Type B pancreatic cell (in vitro differentiated cells): ENCODE measurements around the gene MTR. TPM values are rescaled to one million over a fixed set of nuclear protein-coding genes. Genes with fewer than 3 reads are reported as not detected.
"Not testable (repeated sequence)": the region's sequence is repeated elsewhere in the genome, so short reads cannot be mapped to it uniquely, and the experiment has no call there.

Experiments used
- DNase-seq: peaks from one replicate; pipeline ENCODE4 v3.0.0; 2021; ENCODE audit warnings: mixed read lengths; ENCODE audit not compliant: unreplicated experiment; ENCODE audit errors: extremely low spot score
- H3K27ac Mint-ChIP-seq: 2 replicates; pipeline ENCODE4 v1.8.0; 2021; ENCODE audit warnings: mild to moderate bottlenecking, mixed read lengths
- H3K27me3 Mint-ChIP-seq: 2 replicates; pipeline ENCODE4 v1.8.0; 2021; ENCODE audit warnings: mixed read lengths
- H3K36me3 Mint-ChIP-seq: 2 replicates; pipeline ENCODE4 v1.8.0; 2021; ENCODE audit warnings: mixed read lengths
- H3K4me1 Mint-ChIP-seq: one replicate; pipeline ENCODE4 v1.8.0; 2021; ENCODE audit warnings: mixed read lengths; ENCODE audit not compliant: unreplicated experiment
- H3K4me3 Mint-ChIP-seq: 2 replicates; pipeline ENCODE4 v1.8.0; 2021; ENCODE audit warnings: mild to moderate bottlenecking, mixed read lengths
- H3K9me3 Mint-ChIP-seq: 2 replicates; pipeline ENCODE4 v1.8.0; 2021; ENCODE audit warnings: mixed read lengths
- total RNA-seq: library from RNA; stranded (reverse); gene quantifications from 2 replicates; pipeline ENCODE4 v1.2.1, GENCODE V29; 2021; ENCODE audit warnings: low replicate concordance
- TF ChIP-seq, protein P1 (sequence below): fragments of 200-600 bp; sonication (generic); conservative IDR thresholded peaks from 2 replicates; pipeline ENCODE4 v1.5.0; 2021; ENCODE audit warnings: antibody characterized with exemption, mild to moderate bottlenecking

MTR gene
- total RNA-seq, 1 donor from 2014 or later: 44.1 TPM

DNA sequence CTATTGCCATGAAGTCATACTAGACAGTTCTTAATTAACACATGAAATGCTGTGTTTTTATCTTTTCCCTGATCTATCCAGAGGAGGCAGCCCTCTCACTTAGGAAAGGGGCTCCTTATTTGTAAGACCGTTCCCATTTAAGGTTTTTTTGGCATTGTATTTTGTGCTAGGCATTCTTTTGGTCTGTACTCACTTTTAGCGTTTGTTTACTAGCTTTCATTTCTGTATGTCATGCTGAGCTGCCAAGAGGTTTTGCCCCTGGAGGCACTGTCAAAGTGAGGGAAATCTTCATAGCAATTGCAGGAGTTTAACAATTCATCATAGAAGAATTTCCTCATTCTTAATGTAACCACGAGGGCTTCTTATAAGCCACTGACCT is 59.5 kb downstream of the MTR start:
- no peak for DNase-seq
- Mint-ChIP-seq H3K36me3 (peaks cover 54% of the 10 kb centered on the region), H3K27ac (peak overlapping the region; percentile 11), H3K4me3 (peak overlapping the region; percentile 23), H3K9me3 (peaks cover 4% of the 10 kb centered on the region), H3K4me1 (peaks cover 5% of the 10 kb centered on the region), H3K27me3 (no peaks in the 10 kb centered on the region)
- TF ChIP-seq, protein P1, sequence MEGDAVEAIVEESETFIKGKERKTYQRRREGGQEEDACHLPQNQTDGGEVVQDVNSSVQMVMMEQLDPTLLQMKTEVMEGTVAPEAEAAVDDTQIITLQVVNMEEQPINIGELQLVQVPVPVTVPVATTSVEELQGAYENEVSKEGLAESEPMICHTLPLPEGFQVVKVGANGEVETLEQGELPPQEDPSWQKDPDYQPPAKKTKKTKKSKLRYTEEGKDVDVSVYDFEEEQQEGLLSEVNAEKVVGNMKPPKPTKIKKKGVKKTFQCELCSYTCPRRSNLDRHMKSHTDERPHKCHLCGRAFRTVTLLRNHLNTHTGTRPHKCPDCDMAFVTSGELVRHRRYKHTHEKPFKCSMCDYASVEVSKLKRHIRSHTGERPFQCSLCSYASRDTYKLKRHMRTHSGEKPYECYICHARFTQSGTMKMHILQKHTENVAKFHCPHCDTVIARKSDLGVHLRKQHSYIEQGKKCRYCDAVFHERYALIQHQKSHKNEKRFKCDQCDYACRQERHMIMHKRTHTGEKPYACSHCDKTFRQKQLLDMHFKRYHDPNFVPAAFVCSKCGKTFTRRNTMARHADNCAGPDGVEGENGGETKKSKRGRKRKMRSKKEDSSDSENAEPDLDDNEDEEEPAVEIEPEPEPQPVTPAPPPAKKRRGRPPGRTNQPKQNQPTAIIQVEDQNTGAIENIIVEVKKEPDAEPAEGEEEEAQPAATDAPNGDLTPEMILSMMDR: no peak

DNA sequence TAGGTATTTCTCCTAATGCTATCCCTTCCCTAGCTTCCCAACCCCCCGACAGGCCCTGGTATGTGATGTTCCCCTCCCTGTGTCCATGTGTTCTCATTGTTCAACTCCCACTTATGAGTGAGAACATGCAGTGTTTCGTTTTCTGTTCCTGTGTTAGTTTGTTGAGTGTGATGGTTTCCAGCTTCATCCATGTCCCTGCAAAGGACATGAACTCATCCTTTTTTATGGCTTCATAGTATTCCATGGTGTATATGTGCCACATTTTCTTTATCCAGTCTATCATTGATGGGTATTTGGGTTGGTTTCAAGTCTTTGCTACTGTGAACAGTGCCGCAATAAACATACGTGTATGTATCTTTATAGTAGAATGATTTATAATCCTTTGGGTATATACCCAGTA is 61.6 kb downstream of the MTR start:
- H3K4me1 Mint-ChIP-seq, H3K4me3 Mint-ChIP-seq, DNase-seq, H3K9me3 Mint-ChIP-seq, H3K27ac Mint-ChIP-seq, H3K27me3 Mint-ChIP-seq: not testable (repeated sequence)
- H3K36me3 Mint-ChIP-seq: peaks cover 48% of the 10 kb centered on the region

DNA sequence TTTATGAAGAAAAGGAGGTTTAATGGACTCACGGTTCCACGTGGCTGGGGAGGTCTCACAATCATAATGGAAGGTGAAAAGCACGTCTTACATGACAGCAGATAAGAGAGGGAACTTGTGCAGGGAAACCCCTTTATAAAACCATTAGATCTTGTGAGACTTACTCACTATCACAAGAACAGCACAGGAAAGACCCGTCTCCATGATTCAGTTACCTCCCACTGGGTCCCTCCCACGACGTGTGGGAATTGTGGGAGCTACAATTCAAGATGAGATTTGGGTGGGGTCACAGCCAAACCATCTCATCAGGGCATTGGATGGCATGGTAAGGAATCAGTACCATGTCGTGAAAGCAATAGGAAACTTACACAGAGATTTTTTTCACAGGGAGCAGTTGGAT is 63.1 kb downstream of the MTR start:
- Mint-ChIP-seq H3K9me3 (peaks cover 4% of the 10 kb centered on the region), H3K27me3 (no peaks in the 10 kb centered on the region), H3K27ac (no peak overlapping the region), H3K4me1 (peaks cover 5% of the 10 kb centered on the region), H3K4me3 (no peak overlapping the region), H3K36me3 (peaks cover 56% of the 10 kb centered on the region)
- TF ChIP-seq, protein P1: no peak
- DNase-seq: no peak

DNA sequence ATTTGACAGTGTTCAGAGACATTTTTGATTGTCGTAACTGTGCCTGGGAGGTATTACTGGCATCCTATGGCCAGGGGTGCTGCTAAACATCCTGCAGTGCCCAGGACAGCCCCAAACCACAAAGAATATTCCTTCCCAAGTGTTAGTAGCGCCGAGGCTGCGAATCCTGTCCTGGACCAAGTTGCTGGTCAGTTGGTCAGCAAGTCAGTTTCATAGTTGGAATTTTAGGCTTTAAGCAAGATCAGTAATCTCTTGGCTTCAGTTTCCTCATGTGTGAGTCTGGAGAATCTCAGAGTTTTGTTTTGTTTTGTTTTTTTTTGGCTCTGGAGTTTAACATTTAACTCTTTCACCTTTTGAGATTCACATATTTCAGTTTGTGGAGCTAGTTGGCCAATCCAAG is 65.0 kb downstream of the MTR start:
- H3K4me1 Mint-ChIP-seq: no peaks in the 10 kb centered on the region
- no peaks in the 10 kb centered on the region for H3K27me3 Mint-ChIP-seq
- TF ChIP-seq, protein P1: no peak
- DNase-seq: no peak
- H3K9me3 Mint-ChIP-seq: no peaks in the 10 kb centered on the region
- peaks cover 49% of the 10 kb centered on the region for H3K36me3 Mint-ChIP-seq
- H3K27ac Mint-ChIP-seq: no peak overlapping the region
- no peak overlapping the region for H3K4me3 Mint-ChIP-seq

DNA sequence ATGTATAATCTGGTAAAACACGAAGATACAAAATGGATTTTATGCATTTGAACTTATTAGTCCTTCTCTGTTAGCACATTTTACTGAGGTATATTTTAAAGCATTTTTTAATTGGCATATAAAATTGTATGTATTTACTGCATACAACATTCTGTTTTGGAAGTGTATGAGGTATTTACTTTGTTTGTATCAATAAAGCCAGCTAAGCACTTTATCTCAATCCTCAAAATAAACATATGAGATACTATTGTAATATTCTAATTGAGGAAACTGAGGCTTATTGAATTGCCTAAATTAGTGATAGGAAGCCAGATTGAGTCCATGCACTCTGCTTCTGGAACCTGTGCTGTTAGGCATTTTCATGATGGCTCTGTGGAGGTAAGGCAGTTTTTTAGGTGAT is 65.6 kb downstream of the MTR start:
- TF ChIP-seq, protein P1: no peak
- H3K27me3 Mint-ChIP-seq: no peaks in the 10 kb centered on the region
- DNase-seq: no peak
- no peaks in the 10 kb centered on the region for H3K9me3 Mint-ChIP-seq
- no peak overlapping the region for H3K27ac Mint-ChIP-seq
- no peaks in the 10 kb centered on the region for H3K4me1 Mint-ChIP-seq
- H3K36me3 Mint-ChIP-seq: peaks cover 55% of the 10 kb centered on the region
- H3K4me3 Mint-ChIP-seq: no peak overlapping the region

DNA sequence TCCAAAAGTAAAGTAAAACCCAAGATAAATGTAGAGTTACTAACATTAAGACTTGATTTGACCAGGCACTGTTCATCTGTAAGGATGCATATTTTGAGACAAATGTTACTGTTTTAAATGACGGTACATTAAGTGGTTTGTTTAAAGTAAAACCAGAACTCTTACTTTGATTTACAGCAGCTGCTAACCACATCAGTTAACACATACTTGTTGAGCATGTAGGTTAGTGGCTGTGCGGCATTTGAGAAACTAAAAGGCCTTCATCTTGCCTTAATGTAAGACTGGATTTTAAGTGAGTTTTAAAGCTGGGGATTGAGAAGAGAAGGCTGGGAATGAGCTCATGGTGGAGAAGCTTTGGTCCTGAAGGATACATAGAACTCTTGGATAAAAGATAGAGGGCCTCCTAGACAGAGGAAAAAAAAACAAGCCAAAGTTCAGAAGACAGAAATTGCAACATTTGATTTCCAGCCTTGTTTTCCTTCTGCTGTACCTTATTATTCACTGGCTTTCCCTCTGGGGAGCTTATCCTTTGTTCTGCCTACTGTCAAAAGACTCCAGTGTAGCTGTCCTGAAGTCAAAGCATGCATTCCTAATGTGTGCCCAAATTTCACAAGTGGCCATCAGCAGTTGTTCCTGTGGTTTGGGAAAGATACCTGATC is 66.6 kb downstream of the MTR start:
- Mint-ChIP-seq H3K27ac (no peak overlapping the region), H3K36me3 (peaks cover 61% of the 10 kb centered on the region), H3K9me3 (no peaks in the 10 kb centered on the region), H3K4me1 (no peaks in the 10 kb centered on the region), H3K27me3 (no peaks in the 10 kb centered on the region), H3K4me3 (no peak overlapping the region)
- no peak for DNase-seq
- TF ChIP-seq, protein P1: no peak
